PC-3 (cell line): ENCODE results near the gene MAP7D1.

Experiments
- EZH2 ChIP-seq: fragments of 300-600 bp; sonication (generic); IDR thresholded peaks from one replicate; pipeline ENCODE4 v1.6.1; 2017; ENCODE audit warnings: antibody characterized with exemption, mild to moderate bottlenecking, low read length; ENCODE audit not compliant: unreplicated experiment
- EZH2phosphoT487 ChIP-seq: fragments of 300-600 bp; sonication (generic); IDR thresholded peaks from 2 replicates; pipeline ENCODE4 v1.6.1; 2018; ENCODE audit warnings: mild to moderate bottlenecking, antibody characterized with exemption, low read length, borderline replicate concordance
- TF ChIP-seq, protein P1 (sequence below): fragments of 300-600 bp; sonication (generic); conservative IDR thresholded peaks from 2 replicates; pipeline ENCODE4 v1.5.1; 2017; ENCODE audit warnings: antibody characterized with exemption, low read depth, mild to moderate bottlenecking, low read length

DNA sequence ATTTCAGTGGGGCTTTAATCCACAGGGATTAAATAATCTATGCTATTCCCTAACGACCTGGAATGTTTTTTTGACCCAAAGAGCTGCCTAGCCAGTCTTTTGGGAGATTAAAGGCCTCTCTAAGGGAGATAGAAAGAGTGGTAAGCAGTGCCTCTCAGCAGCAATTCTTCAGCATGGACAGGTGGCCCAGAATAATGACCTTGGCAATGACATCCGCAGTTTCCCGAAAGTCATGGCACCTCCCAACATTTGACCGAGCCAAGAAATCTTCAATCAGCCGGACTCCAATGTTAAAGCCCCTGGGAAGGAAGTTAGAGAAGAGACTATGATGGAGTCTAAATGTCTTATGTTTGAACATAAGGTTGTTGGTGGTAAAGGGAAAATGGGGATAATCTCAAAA, 16.4 kb upstream of the MAP7D1 start:
- no peak for TF ChIP-seq EZH2phosphoT487
- TF ChIP-seq, protein P1, sequence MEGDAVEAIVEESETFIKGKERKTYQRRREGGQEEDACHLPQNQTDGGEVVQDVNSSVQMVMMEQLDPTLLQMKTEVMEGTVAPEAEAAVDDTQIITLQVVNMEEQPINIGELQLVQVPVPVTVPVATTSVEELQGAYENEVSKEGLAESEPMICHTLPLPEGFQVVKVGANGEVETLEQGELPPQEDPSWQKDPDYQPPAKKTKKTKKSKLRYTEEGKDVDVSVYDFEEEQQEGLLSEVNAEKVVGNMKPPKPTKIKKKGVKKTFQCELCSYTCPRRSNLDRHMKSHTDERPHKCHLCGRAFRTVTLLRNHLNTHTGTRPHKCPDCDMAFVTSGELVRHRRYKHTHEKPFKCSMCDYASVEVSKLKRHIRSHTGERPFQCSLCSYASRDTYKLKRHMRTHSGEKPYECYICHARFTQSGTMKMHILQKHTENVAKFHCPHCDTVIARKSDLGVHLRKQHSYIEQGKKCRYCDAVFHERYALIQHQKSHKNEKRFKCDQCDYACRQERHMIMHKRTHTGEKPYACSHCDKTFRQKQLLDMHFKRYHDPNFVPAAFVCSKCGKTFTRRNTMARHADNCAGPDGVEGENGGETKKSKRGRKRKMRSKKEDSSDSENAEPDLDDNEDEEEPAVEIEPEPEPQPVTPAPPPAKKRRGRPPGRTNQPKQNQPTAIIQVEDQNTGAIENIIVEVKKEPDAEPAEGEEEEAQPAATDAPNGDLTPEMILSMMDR, result no peak
- TF ChIP-seq EZH2, result no peak
